Cardiac fibroblast (primary cell): ENCODE results near the gene ARHGEF17.

ENCODE experiments used
- DNase-seq, 2 donors: peaks; one replicate each; pipeline versions ENCODE4 v3.0.0 to v3.0.0-alpha.2; 2010; ENCODE audit warnings: low read depth in 2 of 2
- H3K4me3 ChIP-seq, 2 donors: replicated peaks in 1 of 2; 1 replicate in 1 of 2; 2 replicates in 1 of 2; pipeline ENCODE4 v1.5.1; 2011; ENCODE audit warnings: low read depth in 2 of 2, low read length in 2 of 2, mild to moderate bottlenecking in 2 of 2, moderate library complexity in 1 of 2
- TF ChIP-seq, protein P1 (sequence below): IDR thresholded peaks from one replicate; pipeline ENCODE4 v1.5.1; 2011; ENCODE audit warnings: low read depth, mild to moderate bottlenecking, low read length, inconsistent platforms

The ARHGEF17 gene

GRCh38 chr11:73415854-73416615 is 108.0 kb downstream of the ARHGEF17 start:
- TF ChIP-seq, protein P1, sequence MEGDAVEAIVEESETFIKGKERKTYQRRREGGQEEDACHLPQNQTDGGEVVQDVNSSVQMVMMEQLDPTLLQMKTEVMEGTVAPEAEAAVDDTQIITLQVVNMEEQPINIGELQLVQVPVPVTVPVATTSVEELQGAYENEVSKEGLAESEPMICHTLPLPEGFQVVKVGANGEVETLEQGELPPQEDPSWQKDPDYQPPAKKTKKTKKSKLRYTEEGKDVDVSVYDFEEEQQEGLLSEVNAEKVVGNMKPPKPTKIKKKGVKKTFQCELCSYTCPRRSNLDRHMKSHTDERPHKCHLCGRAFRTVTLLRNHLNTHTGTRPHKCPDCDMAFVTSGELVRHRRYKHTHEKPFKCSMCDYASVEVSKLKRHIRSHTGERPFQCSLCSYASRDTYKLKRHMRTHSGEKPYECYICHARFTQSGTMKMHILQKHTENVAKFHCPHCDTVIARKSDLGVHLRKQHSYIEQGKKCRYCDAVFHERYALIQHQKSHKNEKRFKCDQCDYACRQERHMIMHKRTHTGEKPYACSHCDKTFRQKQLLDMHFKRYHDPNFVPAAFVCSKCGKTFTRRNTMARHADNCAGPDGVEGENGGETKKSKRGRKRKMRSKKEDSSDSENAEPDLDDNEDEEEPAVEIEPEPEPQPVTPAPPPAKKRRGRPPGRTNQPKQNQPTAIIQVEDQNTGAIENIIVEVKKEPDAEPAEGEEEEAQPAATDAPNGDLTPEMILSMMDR = no peak
- peak in 1 of 2 donors; percentile 54 for DNase-seq
- H3K4me3 ChIP-seq = no peak overlapping the region

DNA sequence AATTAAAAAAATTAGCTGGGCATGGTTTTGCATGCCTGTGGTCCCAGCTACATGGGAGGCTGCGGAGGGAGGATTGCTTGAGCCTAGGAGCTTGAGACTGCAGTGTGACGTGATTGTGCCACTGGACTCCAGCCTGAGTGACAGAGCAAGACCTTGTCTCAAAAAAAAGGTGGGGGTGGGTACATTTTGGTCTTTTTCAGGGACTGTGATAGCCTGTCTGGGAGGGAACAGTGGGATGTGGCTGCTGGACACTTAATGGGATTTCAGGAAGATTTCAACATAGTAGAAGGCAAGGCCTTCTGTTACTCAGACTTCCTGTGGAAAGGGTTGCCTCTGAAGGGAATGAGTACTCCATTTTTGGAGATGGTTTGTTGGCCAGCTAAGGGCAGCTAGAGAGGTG is 108.7 kb downstream of the ARHGEF17 start:
- TF ChIP-seq, protein P1 = no peak
- DNase-seq = peak; percentile 43 to 52
- no peak overlapping the region for H3K4me3 ChIP-seq
